Vagina (tissue), 2 donors: Measurements from ENCODE around the gene GBGT1. TPM values are rescaled to one million over a fixed set of nuclear protein-coding genes. Genes with fewer than 3 reads are reported as not detected.

Experiments used
- DNase-seq, 2 donors: peaks; one replicate each; pipeline ENCODE4 v3.0.0-alpha.2; 2017; ENCODE audit errors: extremely low spot score in 2 of 2
- H3K27ac ChIP-seq: fragments of 200-600 bp; sonication (generic); one replicate; pipeline ENCODE4 v1.5.1; 2019
- H3K27me3 ChIP-seq: fragments of 200-600 bp; sonication (generic); one replicate; pipeline ENCODE4 v1.5.1; 2019
- H3K36me3 ChIP-seq, 2 donors: fragments of 200-600 bp; sonication (generic); one replicate each; pipeline ENCODE4 v1.5.1; 2017 to 2019
- H3K4me1 ChIP-seq: fragments of 200-600 bp; sonication (generic); one replicate; pipeline ENCODE4 v1.5.1; 2019
- H3K4me3 ChIP-seq, 2 donors: fragments of 200-600 bp; sonication (generic); 1 replicate in 1 of 2; 2 replicates in 1 of 2; pipeline ENCODE4 v1.5.1; 2016 to 2019
- H3K9me3 ChIP-seq: fragments of 200-600 bp; sonication (generic); one replicate; pipeline ENCODE4 v1.5.1; 2019
- CTCF ChIP-seq, 3 experiments: fragments of 450-650 bp in 2 of 3; fragments of 200-600 bp in 1 of 3; sonication (generic) in 1 of 3; IDR thresholded peaks; one replicate each; pipeline ENCODE4 v1.5.1; 2017 to 2019; ENCODE audit warnings: antibody characterized with exemption in 3 of 3, mild to moderate bottlenecking in 2 of 3, moderate library complexity in 2 of 3
- POLR2A ChIP-seq, 2 donors: fragments of 450-650 bp; IDR thresholded peaks; one replicate each; pipeline ENCODE4 v1.6.1; 2017; ENCODE audit warnings: antibody characterized with exemption in 2 of 2, mild to moderate bottlenecking in 2 of 2, moderate library complexity in 2 of 2
- POLR2AphosphoS5 ChIP-seq, 2 donors: sonication (generic); formaldehyde crosslinking; IDR thresholded peaks; one replicate each; pipeline ENCODE4 v1.9.0; 2017; ENCODE audit warnings: antibody characterized with exemption in 2 of 2, mild to moderate bottlenecking in 2 of 2, low read depth in 1 of 2; ENCODE audit not compliant: insufficient read depth in 1 of 2
- intact Hi-C: fragments of 100-400 bp; cut with DNase I; formaldehyde crosslinking; loops from one replicate; pipeline ENCODE4 v1.15.1; 2023
- total RNA-seq: library from RNA; depleted of rRNA; stranded (reverse); fragments of >200 nt; gene quantifications from one replicate; pipeline ENCODE4 v1.2.3, GENCODE V29; 2016

Gene GBGT1
- total RNA-seq, 1 donor from 2014 or later: 27.0 TPM

- Histone ChIP-seq H3K27me3 (no peaks in the 10 kb centered on the region), H3K4me1 (peaks cover 93% of the 10 kb centered on the region), H3K9me3 (no peaks in the 10 kb centered on the region), H3K36me3 (no peaks in the 10 kb centered on the region), H3K4me3 (no peak overlapping the region), H3K27ac (peak overlapping the region; percentile 80)
- TF ChIP-seq CTCF (IDR thresholded peaks at IDR 0.05) (no peak), POLR2A (IDR thresholded peaks at IDR 0.05) (no peak), POLR2AphosphoS5 (IDR thresholded peaks at IDR 0.05; ENCODE audit: insufficient read depth in 1 of 2, low read depth in 1 of 2) (no peak)
- no peak for DNase-seq
- intact Hi-C loops: no loop called here
Measured at GRCh38 chr9:133118179-133118520, 45.6 kb downstream of the GBGT1 start.

- H3K36me3 ChIP-seq: no peaks in the 10 kb centered on the region
- peak overlapping the region; percentile 80 for H3K27ac ChIP-seq
- no peak for TF ChIP-seq POLR2AphosphoS5 (IDR thresholded peaks at IDR 0.05; ENCODE audit: insufficient read depth in 1 of 2, low read depth in 1 of 2)
- no peak for TF ChIP-seq POLR2A (IDR thresholded peaks at IDR 0.05)
- H3K4me1 ChIP-seq: peaks cover 93% of the 10 kb centered on the region
- H3K9me3 ChIP-seq: no peaks in the 10 kb centered on the region
- no peaks in the 10 kb centered on the region for H3K27me3 ChIP-seq
- H3K4me3 ChIP-seq: no peak overlapping the region
- intact Hi-C loops: no loop called here
- DNase-seq: no peak
Measured at GRCh38 chr9:133117271-133118178, 46.2 kb downstream of the GBGT1 start.

- Histone ChIP-seq H3K9me3 (no peaks in the 10 kb centered on the region), H3K4me1 (peaks cover 88% of the 10 kb centered on the region), H3K36me3 (no peaks in the 10 kb centered on the region), H3K27ac (no peak overlapping the region), H3K4me3 (no peak overlapping the region), H3K27me3 (no peaks in the 10 kb centered on the region)
- intact Hi-C loops: no loop called here
- DNase-seq: no peak
- TF ChIP-seq CTCF (IDR thresholded peaks at IDR 0.05) (no peak), POLR2AphosphoS5 (IDR thresholded peaks at IDR 0.05; ENCODE audit: insufficient read depth in 1 of 2, low read depth in 1 of 2) (no peak), POLR2A (IDR thresholded peaks at IDR 0.05) (no peak)
Measured at GRCh38 chr9:133116346-133117231, 47.1 kb downstream of the GBGT1 start.

- no peak overlapping the region for H3K27ac ChIP-seq
- no peaks in the 10 kb centered on the region for H3K27me3 ChIP-seq
- peaks cover 85% of the 10 kb centered on the region for H3K4me1 ChIP-seq
- DNase-seq: no peak
- TF ChIP-seq POLR2AphosphoS5 (IDR thresholded peaks at IDR 0.05; ENCODE audit: insufficient read depth in 1 of 2, low read depth in 1 of 2): no peak
- peak in 1 of 2 donors; percentile 20 for TF ChIP-seq POLR2A (IDR thresholded peaks at IDR 0.05)
- TF ChIP-seq CTCF (IDR thresholded peaks at IDR 0.05): no peak
- peaks cover 0 to 6% of the 10 kb centered on the region in 2 donors for H3K36me3 ChIP-seq
- no peaks in the 10 kb centered on the region for H3K9me3 ChIP-seq
- H3K4me3 ChIP-seq: no peak overlapping the region
- intact Hi-C loops: no loop called here
Measured at GRCh38 chr9:133115604-133116345, 47.9 kb downstream of the GBGT1 start.
